OCI-LY7 (cell line): ENCODE results near the gene ACSL4.

ENCODE experiments used
- CTCF ChIP-seq: fragments of 200-600 bp; sonication (generic); conservative IDR thresholded peaks from 2 replicates; pipeline ENCODE4 v1.5.1; 2014; ENCODE audit warnings: mild to moderate bottlenecking, antibody characterized with exemption, low read length, moderate library complexity, mixed read lengths
- EZH2phosphoT487 ChIP-seq: fragments of 200-600 bp; sonication (generic); IDR thresholded peaks from 2 replicates; pipeline ENCODE4 v1.6.1; 2018; ENCODE audit warnings: low read depth, borderline replicate concordance, mild to moderate bottlenecking, mixed run types, antibody characterized with exemption, low read length, moderate library complexity, mixed read lengths

GRCh38 chrX:109696146-109696740 is 36.8 kb downstream of the ACSL4 start:
- TF ChIP-seq CTCF (no peak), EZH2phosphoT487 (no peak)
